Measurements from ENCODE around the gene AACS. TPM values are rescaled to one million over a fixed set of nuclear protein-coding genes. Genes with fewer than 3 reads are reported as not detected.

AACS gene
- total RNA-seq, 2 experiments from 2014 or later, result 17.1 to 17.2 TPM

DNA sequence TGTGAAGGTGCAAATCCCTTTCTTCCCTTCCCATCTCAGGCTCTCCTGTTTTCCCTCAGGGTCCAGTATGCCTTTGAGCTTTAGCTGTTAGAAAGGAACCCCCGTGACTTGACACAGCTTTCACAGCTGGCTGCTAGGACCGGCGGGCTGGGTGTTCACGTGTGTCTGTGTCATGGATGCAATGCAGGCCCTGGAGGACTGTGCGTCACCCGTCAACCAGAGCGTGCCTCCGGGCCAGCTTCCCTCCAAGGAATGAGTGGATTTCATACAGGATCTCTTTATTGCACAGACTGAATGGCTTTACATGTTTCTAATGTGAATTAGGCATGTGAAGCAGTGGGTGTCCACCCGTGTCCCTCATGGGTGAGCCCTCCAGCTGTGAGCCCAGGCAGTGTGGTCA is 77.4 kb downstream of the AACS start:
- Mint-ChIP-seq H3K9me3 (no peaks in the 10 kb centered on the region), H3K27me3 (no peaks in the 10 kb centered on the region), H3K27ac (no peak overlapping the region), H3K4me1 (no peaks in the 10 kb centered on the region), H3K4me3 (no peak overlapping the region), H3K36me3 (ENCODE audit: low read depth) (no peaks in the 10 kb centered on the region)
- CTCF ChIA-PET, result no interaction called here
- no peak for DNase-seq
- POLR2A ChIA-PET, result no interaction called here

DNA sequence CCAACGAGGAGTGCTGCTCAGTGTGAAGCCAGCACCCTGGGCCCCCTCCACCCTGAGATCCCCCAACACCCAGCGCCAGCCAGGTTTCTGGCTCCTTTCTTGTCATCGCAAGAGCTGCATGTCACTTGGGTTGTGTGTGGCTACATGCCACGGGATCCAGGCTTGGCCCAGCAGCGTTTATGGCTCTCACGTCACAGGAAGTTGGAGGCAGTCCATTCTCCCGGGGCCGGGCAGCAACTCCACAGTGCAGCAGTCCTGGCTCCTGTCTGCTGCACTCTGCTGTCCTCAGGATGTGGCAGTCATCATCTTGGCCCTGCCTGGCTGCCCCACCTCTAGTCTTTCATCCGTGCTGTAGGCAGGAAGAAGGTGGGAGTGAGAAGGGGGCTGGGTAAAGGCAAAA is 78.3 kb downstream of the AACS start:
- Mint-ChIP-seq H3K4me1 (no peaks in the 10 kb centered on the region), H3K27ac (no peak overlapping the region), H3K4me3 (no peak overlapping the region), H3K9me3 (no peaks in the 10 kb centered on the region), H3K36me3 (ENCODE audit: low read depth) (no peaks in the 10 kb centered on the region), H3K27me3 (no peaks in the 10 kb centered on the region)
- DNase-seq, result no peak
- POLR2A ChIA-PET, result no interaction called here
- CTCF ChIA-PET, result no interaction called here

GRCh38 chr12:125145196-125145595 is 80.0 kb downstream of the AACS start:
- DNase-seq, result no peak
- no peaks in the 10 kb centered on the region for H3K27me3 Mint-ChIP-seq
- no peak overlapping the region for H3K27ac Mint-ChIP-seq
- ChIA-PET CTCF (no interaction called here), POLR2A (no interaction called here)
- H3K4me3 Mint-ChIP-seq, result no peak overlapping the region
- no peaks in the 10 kb centered on the region for H3K9me3 Mint-ChIP-seq
- H3K4me1 Mint-ChIP-seq, result no peaks in the 10 kb centered on the region
- H3K36me3 Mint-ChIP-seq (ENCODE audit: low read depth), result no peaks in the 10 kb centered on the region

DNA sequence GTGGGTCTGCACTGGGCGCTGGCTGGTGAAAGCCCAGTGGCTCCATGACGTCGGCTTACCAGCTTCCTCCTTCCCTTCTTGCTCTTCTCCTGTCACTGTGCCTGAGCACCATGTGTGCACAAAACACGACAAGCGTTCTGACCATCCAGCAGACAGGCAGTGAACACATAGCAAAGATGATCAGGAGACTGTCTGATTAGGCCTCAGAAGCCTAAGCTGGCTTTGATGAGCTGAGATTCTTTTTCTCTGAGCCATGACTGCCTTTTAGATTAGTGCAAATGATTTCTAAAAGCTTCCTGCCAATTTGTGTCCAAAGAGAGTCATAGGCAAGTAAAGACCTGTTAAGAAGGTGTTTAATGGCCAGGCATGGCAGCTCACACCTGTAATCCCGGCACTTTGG is 83.1 kb downstream of the AACS start:
- no peaks in the 10 kb centered on the region for H3K27me3 Mint-ChIP-seq
- H3K4me1 Mint-ChIP-seq, result no peaks in the 10 kb centered on the region
- CTCF ChIA-PET, result no interaction called here
- POLR2A ChIA-PET, result no interaction called here
- no peak overlapping the region for H3K4me3 Mint-ChIP-seq
- H3K27ac Mint-ChIP-seq, result no peak overlapping the region
- DNase-seq, result no peak
- no peaks in the 10 kb centered on the region for H3K9me3 Mint-ChIP-seq
- no peaks in the 10 kb centered on the region for H3K36me3 Mint-ChIP-seq (ENCODE audit: low read depth)

GRCh38 chr12:125149160-125150108 is 84.2 kb downstream of the AACS start:
- DNase-seq, result no peak
- H3K27ac Mint-ChIP-seq, result no peak overlapping the region
- H3K9me3 Mint-ChIP-seq, result no peaks in the 10 kb centered on the region
- CTCF ChIA-PET, result no interaction called here
- no peaks in the 10 kb centered on the region for H3K4me1 Mint-ChIP-seq
- no peak overlapping the region for H3K4me3 Mint-ChIP-seq
- no peaks in the 10 kb centered on the region for H3K27me3 Mint-ChIP-seq
- no peaks in the 10 kb centered on the region for H3K36me3 Mint-ChIP-seq (ENCODE audit: low read depth)
- POLR2A ChIA-PET, result no interaction called here

GRCh38 chr12:125151284-125151683 is 86.0 kb downstream of the AACS start:
- ChIA-PET CTCF (no interaction called here), POLR2A (no interaction called here)
- no peaks in the 10 kb centered on the region for H3K36me3 Mint-ChIP-seq (ENCODE audit: low read depth)
- DNase-seq, result no peak
- H3K27ac Mint-ChIP-seq, result no peak overlapping the region
- H3K4me1 Mint-ChIP-seq, result no peaks in the 10 kb centered on the region
- peaks cover 1% of the 10 kb centered on the region for H3K27me3 Mint-ChIP-seq
- no peak overlapping the region for H3K4me3 Mint-ChIP-seq
- no peaks in the 10 kb centered on the region for H3K9me3 Mint-ChIP-seq

GRCh38 chr12:125152463-125152862 is 87.2 kb downstream of the AACS start:
- H3K27me3 Mint-ChIP-seq, result peaks cover 1% of the 10 kb centered on the region
- no peak overlapping the region for H3K4me3 Mint-ChIP-seq
- no peaks in the 10 kb centered on the region for H3K9me3 Mint-ChIP-seq
- no peaks in the 10 kb centered on the region for H3K4me1 Mint-ChIP-seq
- DNase-seq, result no peak
- no peak overlapping the region for H3K27ac Mint-ChIP-seq
- CTCF ChIA-PET, result no interaction called here
- POLR2A ChIA-PET, result no interaction called here
- no peaks in the 10 kb centered on the region for H3K36me3 Mint-ChIP-seq (ENCODE audit: low read depth)

DNA sequence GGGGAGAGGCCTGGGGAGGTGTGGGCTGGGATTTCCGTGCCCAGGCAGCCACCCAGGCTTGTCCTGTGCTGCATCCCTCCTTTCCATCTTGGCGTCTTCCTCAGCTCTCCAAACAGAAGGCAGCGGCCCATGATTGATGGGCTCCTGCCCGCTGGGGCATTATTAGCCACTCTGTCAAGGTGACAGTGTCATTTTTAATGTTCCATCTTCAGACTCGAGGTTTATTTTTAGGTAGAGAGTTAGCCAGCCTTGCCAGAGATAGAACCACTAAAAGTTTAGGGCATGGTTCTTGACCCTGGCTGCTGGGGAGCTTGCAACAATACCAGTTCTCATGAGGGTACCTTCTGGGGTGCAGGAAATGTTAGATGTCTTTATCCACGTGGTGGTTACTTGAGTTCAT is 90.1 kb downstream of the AACS start:
- no peak overlapping the region for H3K27ac Mint-ChIP-seq
- ChIA-PET CTCF (no interaction called here), POLR2A (no interaction called here)
- H3K27me3 Mint-ChIP-seq, result peaks cover 1% of the 10 kb centered on the region
- no peaks in the 10 kb centered on the region for H3K4me1 Mint-ChIP-seq
- H3K4me3 Mint-ChIP-seq, result no peak overlapping the region
- H3K36me3 Mint-ChIP-seq (ENCODE audit: low read depth), result no peaks in the 10 kb centered on the region
- no peaks in the 10 kb centered on the region for H3K9me3 Mint-ChIP-seq
- DNase-seq, result no peak

- Mint-ChIP-seq H3K4me1 (no peaks in the 10 kb centered on the region), H3K4me3 (no peak overlapping the region), H3K36me3 (ENCODE audit: low read depth) (no peaks in the 10 kb centered on the region), H3K27me3 (peaks cover 1% of the 10 kb centered on the region), H3K27ac (no peak overlapping the region), H3K9me3 (no peaks in the 10 kb centered on the region)
- POLR2A ChIA-PET, result no interaction called here
- DNase-seq, result no peak
- CTCF ChIA-PET, result no interaction called here
Measured at GRCh38 chr12:125157177-125157576, 91.9 kb downstream of the AACS start.

GRCh38 chr12:125159702-125160101 is 94.5 kb downstream of the AACS start:
- CTCF ChIA-PET, result no interaction called here

GRCh38 chr12:125160281-125160955 is 95.2 kb downstream of the AACS start:
- H3K4me3 Mint-ChIP-seq, result no peak overlapping the region
- H3K4me1 Mint-ChIP-seq, result no peaks in the 10 kb centered on the region
- CTCF ChIA-PET, result no interaction called here
- no peak overlapping the region for H3K27ac Mint-ChIP-seq
- no peaks in the 10 kb centered on the region for H3K9me3 Mint-ChIP-seq
- no peak for DNase-seq
- no peaks in the 10 kb centered on the region for H3K36me3 Mint-ChIP-seq (ENCODE audit: low read depth)
- H3K27me3 Mint-ChIP-seq, result peaks cover 1% of the 10 kb centered on the region
- POLR2A ChIA-PET, result no interaction called here

More at GRCh38 chr12:125159702-125160101, 94.5 kb downstream of the AACS start:
- H3K9me3 Mint-ChIP-seq, result no peaks in the 10 kb centered on the region
- H3K36me3 Mint-ChIP-seq (ENCODE audit: low read depth), result no peaks in the 10 kb centered on the region
- H3K4me1 Mint-ChIP-seq, result no peaks in the 10 kb centered on the region
- POLR2A ChIA-PET, result no interaction called here
- H3K27ac Mint-ChIP-seq, result no peak overlapping the region
- no peak overlapping the region for H3K4me3 Mint-ChIP-seq
- DNase-seq, result no peak
- H3K27me3 Mint-ChIP-seq, result peaks cover 1% of the 10 kb centered on the region

- Mint-ChIP-seq H3K9me3 (no peaks in the 10 kb centered on the region), H3K36me3 (ENCODE audit: low read depth) (no peaks in the 10 kb centered on the region), H3K4me1 (no peaks in the 10 kb centered on the region), H3K27ac (no peak overlapping the region), H3K27me3 (no peaks in the 10 kb centered on the region), H3K4me3 (no peak overlapping the region)
- ChIA-PET CTCF (no interaction called here), POLR2A (no interaction called here)
- DNase-seq, result no peak
Measured at GRCh38 chr12:125161712-125162022, 96.4 kb downstream of the AACS start.

- Mint-ChIP-seq H3K9me3 (no peaks in the 10 kb centered on the region), H3K4me3 (no peak overlapping the region), H3K27me3 (no peaks in the 10 kb centered on the region), H3K27ac (no peak overlapping the region), H3K36me3 (ENCODE audit: low read depth) (no peaks in the 10 kb centered on the region), H3K4me1 (no peaks in the 10 kb centered on the region)
- POLR2A ChIA-PET, result no interaction called here
- CTCF ChIA-PET, result no interaction called here
- no peak for DNase-seq
Measured at GRCh38 chr12:125162489-125163028, 97.3 kb downstream of the AACS start.

DNA sequence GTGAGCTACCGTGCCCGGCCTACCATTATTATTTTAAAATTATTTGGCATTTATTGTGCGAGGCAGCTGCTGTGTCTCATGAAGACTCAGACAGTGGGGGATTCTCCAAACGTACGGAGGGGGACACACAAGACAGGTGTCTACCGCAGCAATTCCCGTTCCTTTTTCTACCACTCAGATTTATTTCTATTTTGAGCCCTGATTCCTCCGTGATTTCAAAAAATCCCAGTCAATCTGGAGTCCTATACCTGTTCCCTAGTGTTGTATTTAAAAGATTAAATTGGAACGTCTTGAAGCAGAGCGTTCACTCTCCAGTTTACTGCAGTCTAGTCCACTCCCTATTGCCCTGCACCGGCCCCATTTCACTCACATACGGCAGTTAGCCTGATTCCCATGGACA is 97.9 kb downstream of the AACS start:
- POLR2A ChIA-PET, result no interaction called here
- CTCF ChIA-PET, result no interaction called here

More for the DNA sequence above, 97.9 kb downstream of the AACS start:
- Mint-ChIP-seq H3K9me3 (no peaks in the 10 kb centered on the region), H3K27ac (no peak overlapping the region), H3K4me3 (no peak overlapping the region), H3K36me3 (ENCODE audit: low read depth) (no peaks in the 10 kb centered on the region), H3K27me3 (no peaks in the 10 kb centered on the region), H3K4me1 (no peaks in the 10 kb centered on the region)
- no peak for DNase-seq

All from activated CD4-positive, alpha-beta memory T cell treated with anti-CD3 and anti-CD28 coated beads, Interleukin-2, amount 10 ng/mL, durations not matched to agents 7 days and 5 days (primary cell).